IPS DF 4.7 (cell line): Measurements from ENCODE around the gene CYTH3.
"Not testable (repeated sequence)": the region's sequence is repeated elsewhere in the genome, so short reads cannot be mapped to it uniquely, and the experiment has no call there.

ENCODE experiments used
- DNase-seq: peaks from one replicate; pipeline ENCODE4 v3.0.0-alpha.2; 2013; ENCODE audit warnings: low spot score; ENCODE audit errors: extremely low read depth

Gene CYTH3

DNA sequence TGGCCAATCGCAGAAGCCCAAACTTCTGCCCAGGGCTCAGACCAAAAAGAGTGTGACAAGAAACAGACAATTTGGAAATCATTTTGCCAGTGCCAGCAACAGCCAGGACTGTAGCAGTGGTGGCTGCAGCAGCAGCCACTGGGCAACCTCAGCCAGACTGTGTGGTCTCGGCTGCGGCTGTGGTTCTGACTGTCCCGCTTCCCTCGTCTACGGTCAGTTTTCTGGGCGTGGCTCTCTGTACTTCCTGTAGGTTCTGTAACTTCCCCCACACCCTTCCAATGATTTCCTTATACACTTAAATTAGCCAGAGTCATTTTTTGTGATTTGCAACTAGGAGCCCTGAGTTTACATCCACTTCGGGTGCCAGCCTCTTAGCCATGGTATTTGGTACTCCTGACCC is 39.9 kb downstream of the CYTH3 start:
- no peak for DNase-seq

DNA sequence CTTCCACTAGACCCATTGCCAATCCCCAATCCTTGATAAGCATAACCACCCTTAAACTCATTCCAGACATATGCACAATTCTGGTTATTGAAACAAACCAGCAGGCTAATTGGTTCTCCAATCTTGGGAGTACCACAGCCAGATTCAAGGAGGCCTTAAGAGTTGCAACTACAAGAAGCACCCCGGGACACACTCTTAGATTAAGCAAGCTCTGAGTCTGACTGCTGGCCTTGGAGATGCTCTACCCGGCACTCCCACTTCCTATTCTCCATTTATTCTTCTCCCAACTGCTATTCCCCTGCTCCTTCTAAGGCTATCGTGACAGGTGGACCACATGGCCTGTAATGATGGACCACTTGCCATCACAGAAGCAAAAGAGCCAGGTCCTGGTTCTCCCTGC is 40.3 kb downstream of the CYTH3 start:
- no peak for DNase-seq

GRCh38 chr7:6231184-6231583 is 41.2 kb downstream of the CYTH3 start:
- DNase-seq = no peak

DNA sequence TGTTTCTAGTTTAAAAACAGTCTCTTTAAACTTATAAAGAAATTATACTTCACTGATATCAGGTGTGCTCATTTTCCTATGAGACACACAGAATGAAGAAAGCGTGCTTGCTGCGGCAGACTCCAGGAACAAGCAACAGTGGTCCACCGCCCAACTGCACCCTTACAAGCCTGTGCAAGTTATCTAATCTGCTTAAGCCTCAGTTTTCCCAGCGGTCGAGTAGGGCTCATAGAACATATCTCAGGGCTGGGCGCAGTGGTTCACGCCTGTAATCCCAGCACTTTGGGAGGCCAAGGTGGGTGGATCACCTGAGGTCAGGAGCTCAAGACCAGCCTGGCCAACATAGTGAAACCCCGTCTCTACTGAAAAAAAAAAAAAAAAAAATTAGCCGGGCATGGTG is 43.1 kb downstream of the CYTH3 start:
- not testable (repeated sequence) for DNase-seq

- DNase-seq = no peak
Observed at GRCh38 chr7:6228361-6229229, 43.8 kb downstream of the CYTH3 start.

- no peak for DNase-seq
Observed at GRCh38 chr7:6227294-6227846, 45.1 kb downstream of the CYTH3 start.

GRCh38 chr7:6226194-6226799 is 46.1 kb downstream of the CYTH3 start:
- DNase-seq = no peak

- DNase-seq = not testable (repeated sequence)
Observed at GRCh38 chr7:6223411-6223810, 49.0 kb downstream of the CYTH3 start.

GRCh38 chr7:6223010-6223409 is 49.4 kb downstream of the CYTH3 start:
- not testable (repeated sequence) for DNase-seq

- DNase-seq = no peak
Observed at GRCh38 chr7:6221340-6222319, 50.8 kb downstream of the CYTH3 start.

DNA sequence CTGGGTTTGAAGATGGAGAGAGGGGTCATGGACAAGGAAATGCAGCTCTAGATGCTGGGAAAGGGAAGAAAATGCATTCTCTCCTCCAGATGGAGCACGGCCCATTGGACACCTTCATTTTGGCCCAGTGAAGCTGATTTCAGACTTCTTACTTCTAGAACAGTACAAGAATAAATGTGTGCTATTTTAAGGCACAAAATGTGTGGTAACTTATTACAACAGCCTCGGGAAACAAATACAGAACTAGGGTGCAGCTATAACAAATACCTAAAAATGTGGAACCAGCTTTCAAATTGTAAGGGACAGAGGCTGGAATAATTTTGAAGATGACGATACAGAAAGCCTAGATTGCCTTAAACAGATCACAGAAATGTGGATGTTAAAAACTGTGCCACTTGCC is 54.1 kb downstream of the CYTH3 start:
- no peak for DNase-seq

- no peak for DNase-seq
Observed at GRCh38 chr7:6212008-6212407, 60.4 kb downstream of the CYTH3 start.

DNA sequence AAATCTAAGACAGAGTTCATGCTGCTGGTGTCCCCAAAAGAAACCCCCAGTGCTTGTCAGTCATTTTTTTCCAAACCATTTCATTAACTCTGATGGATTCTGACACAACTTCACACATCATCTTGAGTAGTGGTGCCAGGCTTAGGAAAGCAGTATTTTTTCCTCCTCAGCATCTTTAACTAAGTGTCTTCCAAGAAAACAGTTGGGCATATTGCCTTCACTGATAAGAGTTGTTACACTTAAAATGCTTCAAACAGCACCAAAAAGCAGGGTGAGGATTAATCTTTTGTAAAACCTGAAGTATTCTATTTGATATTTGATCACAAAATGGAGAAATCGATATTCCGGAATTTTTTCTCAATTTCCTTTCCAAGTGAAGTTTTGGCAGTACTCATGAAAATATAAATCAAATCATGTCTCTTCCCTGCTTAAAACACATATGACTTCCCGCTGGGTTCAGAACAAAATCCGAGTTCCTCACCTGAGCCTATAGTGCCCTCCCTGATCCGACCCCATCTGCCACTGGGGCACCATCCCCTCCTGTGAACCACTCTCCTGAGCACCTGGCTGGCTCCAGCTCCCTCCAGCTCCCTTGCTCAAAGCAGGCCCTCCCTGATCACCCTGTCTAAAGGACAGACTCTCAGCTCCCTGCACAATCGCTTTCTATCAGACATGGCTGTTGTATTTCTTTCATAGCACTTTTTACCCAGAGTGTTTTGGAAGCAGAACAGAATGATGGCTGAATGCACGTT is 61.6 kb downstream of the CYTH3 start:
- no peak for DNase-seq

DNA sequence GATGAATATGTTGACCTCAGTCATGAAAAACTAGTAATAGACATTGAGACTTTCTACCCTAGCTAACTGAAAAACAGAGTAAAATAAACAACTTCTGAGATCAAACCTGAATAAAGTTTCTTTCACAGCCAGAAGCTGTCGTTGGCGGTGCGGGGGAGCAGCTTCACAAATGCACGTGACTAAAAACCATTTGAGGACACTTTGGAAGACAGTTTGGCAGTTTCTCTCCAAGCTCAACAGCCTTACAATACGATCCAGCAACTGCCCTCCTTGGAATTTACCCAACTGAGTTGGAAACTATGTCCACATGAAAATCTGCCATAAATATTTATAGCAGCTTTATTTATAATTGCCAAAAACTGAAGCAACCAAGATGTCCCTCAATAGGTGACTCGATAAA is 63.1 kb downstream of the CYTH3 start:
- no peak for DNase-seq

DNA sequence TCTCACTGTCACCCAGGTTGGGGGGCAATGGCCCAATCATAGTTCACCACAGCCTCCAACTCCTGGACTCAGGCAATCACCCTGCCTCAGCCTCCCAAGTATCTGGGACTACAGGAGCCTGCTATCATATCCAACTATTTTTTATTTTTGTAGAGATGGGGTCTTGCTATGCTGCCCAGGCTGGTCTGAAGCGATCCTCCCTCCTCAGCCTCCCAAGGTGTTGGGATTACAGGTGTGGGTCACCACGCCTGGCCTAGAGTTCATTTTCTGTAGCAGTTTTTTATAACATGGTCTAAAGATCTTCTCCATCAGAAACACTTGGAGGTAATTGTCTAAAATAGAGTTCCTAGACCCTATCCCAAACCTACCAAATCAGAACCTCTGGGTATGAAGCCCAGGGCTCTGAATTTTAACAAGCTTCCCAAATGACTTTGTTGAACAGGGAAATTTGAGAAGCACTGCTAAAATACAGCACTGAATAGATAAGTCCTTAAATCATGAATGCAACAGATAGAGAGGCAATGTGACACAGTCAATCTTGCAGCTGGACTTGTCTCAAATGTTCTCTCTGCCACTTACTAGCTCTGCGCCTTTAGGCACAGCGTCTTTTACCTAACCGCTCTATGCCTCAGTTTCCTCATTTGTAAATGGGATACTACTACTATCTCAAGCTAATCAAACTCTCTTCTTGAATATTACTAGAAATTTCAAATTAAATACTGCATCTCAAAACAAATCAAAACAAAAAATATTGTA is 63.7 kb downstream of the CYTH3 start:
- no peak for DNase-seq

DNA sequence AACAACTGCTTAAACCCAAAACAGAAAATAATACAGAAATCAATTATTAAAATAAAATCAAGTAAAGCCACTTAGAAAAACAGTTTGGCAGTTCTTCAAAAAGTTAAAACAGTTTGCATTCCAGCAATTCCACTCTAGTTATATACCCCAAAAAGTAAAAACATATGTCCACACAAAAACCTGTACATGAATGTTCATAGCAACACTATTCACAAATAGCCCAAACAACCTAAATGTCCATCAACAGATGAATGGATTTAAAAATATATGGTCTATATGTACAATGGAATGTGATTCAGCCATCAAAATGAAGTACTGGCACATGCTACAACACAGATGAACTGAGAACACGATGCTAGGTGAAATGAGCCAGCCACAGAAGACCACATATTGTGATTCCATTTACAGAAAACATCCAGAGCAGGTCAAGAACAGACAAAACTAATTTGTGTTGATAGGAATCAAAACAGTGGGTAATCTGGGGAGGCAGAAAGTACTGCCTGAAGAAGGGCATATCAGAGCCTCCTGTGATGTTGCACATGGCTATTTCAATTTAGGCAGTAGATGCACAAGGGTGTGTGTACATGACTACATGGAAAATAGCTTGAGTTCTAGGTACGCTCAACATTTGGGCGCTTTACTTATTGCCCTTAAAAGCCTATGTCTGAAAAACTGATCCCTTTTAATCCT is 66.3 kb downstream of the CYTH3 start:
- no peak for DNase-seq

DNA sequence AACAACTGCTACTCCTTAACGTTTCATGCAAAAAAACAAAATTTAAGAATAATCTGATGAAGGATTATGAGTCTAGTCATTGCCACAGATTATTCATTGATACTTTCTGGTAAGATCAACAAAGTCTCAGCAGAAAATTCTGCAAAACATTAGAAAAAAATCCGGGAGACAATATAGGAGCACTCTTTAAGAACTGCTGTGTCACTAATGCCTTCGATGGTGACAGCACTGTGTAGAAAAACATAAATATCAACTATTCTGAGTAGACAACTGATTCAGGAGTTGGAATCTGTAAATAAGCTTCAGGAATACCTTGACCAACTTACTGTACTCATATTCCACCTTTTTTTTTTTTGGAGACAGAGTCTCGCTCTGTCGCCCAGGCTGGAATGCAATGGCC is 69.0 kb downstream of the CYTH3 start:
- no peak for DNase-seq

- no peak for DNase-seq
Observed at GRCh38 chr7:6202117-6202516, 70.3 kb downstream of the CYTH3 start.

- DNase-seq = no peak
Observed at GRCh38 chr7:6200971-6201370, 71.5 kb downstream of the CYTH3 start.
